ENCODE results near the gene CACNA1D.

Gene CACNA1D

GRCh38 chr3:53719796-53720195 lies 225.4 kb downstream of the CACNA1D start:
- no peak for FAIRE-seq

- FAIRE-seq = no peak
These were observed 227.0 kb downstream of the CACNA1D start for GRCh38 chr3:53721187-53722119.

GRCh38 chr3:53724566-53724965 lies 230.2 kb downstream of the CACNA1D start:
- no peak for FAIRE-seq

- no peak for FAIRE-seq
These were observed 231.1 kb downstream of the CACNA1D start for GRCh38 chr3:53725387-53725995.

- FAIRE-seq = no peak
These were observed 232.2 kb downstream of the CACNA1D start for GRCh38 chr3:53726643-53727042.

GRCh38 chr3:53728606-53729005 lies 234.2 kb downstream of the CACNA1D start:
- no peak for FAIRE-seq

- FAIRE-seq = no peak
These were observed 234.7 kb downstream of the CACNA1D start for GRCh38 chr3:53729159-53729558.

- no peak for FAIRE-seq
These were observed 235.2 kb downstream of the CACNA1D start for GRCh38 chr3:53729618-53730017.

GRCh38 chr3:53730576-53730975 lies 236.2 kb downstream of the CACNA1D start:
- FAIRE-seq = no peak

- FAIRE-seq = no peak
These were observed 237.7 kb downstream of the CACNA1D start for GRCh38 chr3:53731934-53732624.

GRCh38 chr3:53733446-53733845 lies 239.0 kb downstream of the CACNA1D start:
- FAIRE-seq = no peak

- FAIRE-seq = no peak
These were observed 245.6 kb downstream of the CACNA1D start for GRCh38 chr3:53739966-53740365.

- FAIRE-seq = no peak
These were observed 246.5 kb downstream of the CACNA1D start for GRCh38 chr3:53740956-53741355.

- no peak for FAIRE-seq
These were observed 249.9 kb downstream of the CACNA1D start for GRCh38 chr3:53744351-53744750.

GRCh38 chr3:53747559-53747958 lies 253.1 kb downstream of the CACNA1D start:
- no peak for FAIRE-seq

GRCh38 chr3:53748512-53749271 lies 254.3 kb downstream of the CACNA1D start:
- FAIRE-seq = no peak

GRCh38 chr3:53749448-53749847 lies 255.0 kb downstream of the CACNA1D start:
- no peak for FAIRE-seq

- FAIRE-seq = no peak
These were observed 256.1 kb downstream of the CACNA1D start for GRCh38 chr3:53750253-53751210.

GRCh38 chr3:53753518-53754183 lies 259.2 kb downstream of the CACNA1D start:
- no peak for FAIRE-seq

- no peak for FAIRE-seq
These were observed 259.9 kb downstream of the CACNA1D start for GRCh38 chr3:53754325-53754724.

GRCh38 chr3:53758846-53759245 lies 264.4 kb downstream of the CACNA1D start:
- no peak for FAIRE-seq
